ENCODE measurements around the gene IKZF1.

IKZF1 gene

GRCh38 chr7:50397320-50397970 is 92.9 kb downstream of the IKZF1 start:
- no peak for TF ChIP-seq CTCF (conservative IDR thresholded peaks at IDR 0.05)
- no peak overlapping the region for H3K27ac ChIP-seq

- no peak for TF ChIP-seq CTCF (conservative IDR thresholded peaks at IDR 0.05)
- H3K27ac ChIP-seq, result no peak overlapping the region
Observed at GRCh38 chr7:50397971-50398324, 93.4 kb downstream of the IKZF1 start.

- TF ChIP-seq CTCF (conservative IDR thresholded peaks at IDR 0.05), result no peak
- no peak overlapping the region for H3K27ac ChIP-seq
Observed at GRCh38 chr7:50399206-50399605, 94.7 kb downstream of the IKZF1 start.

- H3K27ac ChIP-seq, result no peak overlapping the region
- TF ChIP-seq CTCF (conservative IDR thresholded peaks at IDR 0.05), result no peak
Observed at GRCh38 chr7:50399635-50400034, 95.1 kb downstream of the IKZF1 start.

- TF ChIP-seq CTCF (conservative IDR thresholded peaks at IDR 0.05), result no peak
- H3K27ac ChIP-seq, result no peak overlapping the region
Observed at GRCh38 chr7:50400114-50400513, 95.6 kb downstream of the IKZF1 start.

- no peak overlapping the region for H3K27ac ChIP-seq
- TF ChIP-seq CTCF (conservative IDR thresholded peaks at IDR 0.05), result no peak
Observed at GRCh38 chr7:50404392-50404791, 99.9 kb downstream of the IKZF1 start.

- TF ChIP-seq CTCF (conservative IDR thresholded peaks at IDR 0.05), result no peak
- H3K27ac ChIP-seq, result no peak overlapping the region
Observed at GRCh38 chr7:50405221-50405620, 100.7 kb downstream of the IKZF1 start.
